HCEC 1CT (cell line): Measurements from ENCODE around the gene SLC25A33.
A peak's percentile ranks its signal among the peaks of the same experiment; 100 is the strongest.
"Not testable (repeated sequence)": the region's sequence is repeated elsewhere in the genome, so short reads cannot be mapped to it uniquely, and the experiment has no call there.

Experiments used
- DNase-seq: peaks from one replicate; pipeline ENCODE4 v3.0.0-alpha.2; 2017

The SLC25A33 gene

GRCh38 chr1:9539829-9540550 is 725 bp downstream of the SLC25A33 start:
- peak; percentile 49 for DNase-seq

DNA sequence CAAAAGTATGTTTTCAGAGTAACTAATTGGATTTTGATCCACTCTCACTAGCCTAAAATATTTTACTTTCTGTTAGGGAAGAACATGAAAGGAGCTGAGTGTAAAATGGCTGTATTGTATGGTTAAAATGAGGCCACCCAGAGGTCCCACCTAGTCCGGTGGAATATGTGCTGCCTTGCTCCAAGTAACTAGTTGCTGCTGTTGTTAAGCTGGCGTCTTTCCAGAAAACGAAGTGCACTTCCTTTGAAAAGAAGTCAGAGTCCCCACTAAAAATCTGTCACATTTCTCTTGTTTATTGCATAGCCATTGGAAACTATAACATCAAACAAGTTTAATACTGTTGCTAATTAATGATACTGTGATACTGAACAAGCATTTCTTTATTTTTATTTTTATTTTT is 3.2 kb downstream of the SLC25A33 start:
- no peak for DNase-seq

- DNase-seq = no peak
Observed at GRCh38 chr1:9544926-9545325, 5.7 kb downstream of the SLC25A33 start.

DNA sequence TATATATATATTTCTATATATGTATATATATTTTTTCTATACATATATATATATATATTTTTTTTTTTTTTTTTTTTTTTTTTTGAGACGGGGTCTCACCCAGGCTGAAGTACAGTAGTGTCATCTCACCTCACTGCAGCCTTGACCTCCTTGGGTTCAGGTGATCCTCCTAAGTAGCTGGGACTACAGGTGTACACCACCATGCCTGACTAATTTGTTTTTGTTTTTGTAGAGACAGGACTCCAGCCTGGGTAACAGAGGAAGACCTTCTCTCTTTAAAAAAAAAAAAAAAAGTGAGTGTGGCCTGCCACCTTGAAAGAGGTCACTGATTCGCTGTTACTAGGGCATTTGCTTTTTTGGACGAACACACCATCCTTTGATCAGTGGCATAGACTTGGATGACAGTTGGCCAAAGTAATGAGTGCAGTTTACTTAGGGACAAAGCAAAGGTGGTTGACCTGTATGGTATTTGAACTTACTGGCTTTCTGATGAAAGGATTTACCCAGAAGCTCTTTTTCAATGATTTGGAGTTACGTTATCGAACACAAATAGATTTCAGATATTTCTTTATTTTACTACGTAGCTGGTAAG is 10.8 kb downstream of the SLC25A33 start:
- DNase-seq = no peak

DNA sequence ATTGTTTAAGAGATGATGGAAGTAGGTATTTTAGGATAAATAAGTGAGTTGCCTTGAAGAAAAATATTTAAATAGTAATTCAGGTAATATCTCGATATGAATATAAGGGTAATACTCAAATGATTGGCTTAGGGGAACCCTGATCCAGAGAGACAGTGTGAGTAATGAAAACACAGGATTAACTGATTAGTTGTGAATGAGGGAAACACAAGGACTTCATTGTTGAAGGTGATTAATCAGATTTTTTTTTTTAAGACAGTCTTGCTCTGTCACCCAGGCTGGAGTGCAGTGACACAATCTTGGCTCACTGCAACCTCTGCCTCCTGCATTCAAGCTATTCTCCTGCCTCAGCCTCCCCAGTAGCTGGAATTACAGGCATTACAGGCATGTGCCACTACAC is 12.7 kb downstream of the SLC25A33 start:
- no peak for DNase-seq

DNA sequence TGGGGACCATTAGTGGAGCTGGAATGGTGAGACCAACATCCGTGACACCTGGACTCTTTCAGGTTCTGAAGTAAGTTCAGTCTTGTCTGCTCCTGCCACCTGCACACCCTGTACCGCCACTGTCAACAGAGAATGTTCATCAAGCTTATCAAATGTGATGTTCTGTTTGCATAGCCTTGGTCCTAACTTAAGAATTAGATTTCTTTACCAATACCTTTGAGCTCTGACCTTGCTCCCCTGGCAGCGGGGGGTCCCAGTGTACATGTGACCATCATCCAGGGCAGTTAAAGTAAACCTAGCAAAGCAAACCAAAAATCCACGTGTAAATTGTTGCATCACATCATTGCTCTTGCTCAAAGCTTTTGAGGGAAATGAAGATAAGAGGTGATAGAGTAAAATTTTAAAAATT is 14.5 kb downstream of the SLC25A33 start:
- DNase-seq = no peak

- DNase-seq = no peak
Observed at GRCh38 chr1:9555942-9556341, 16.7 kb downstream of the SLC25A33 start.

DNA sequence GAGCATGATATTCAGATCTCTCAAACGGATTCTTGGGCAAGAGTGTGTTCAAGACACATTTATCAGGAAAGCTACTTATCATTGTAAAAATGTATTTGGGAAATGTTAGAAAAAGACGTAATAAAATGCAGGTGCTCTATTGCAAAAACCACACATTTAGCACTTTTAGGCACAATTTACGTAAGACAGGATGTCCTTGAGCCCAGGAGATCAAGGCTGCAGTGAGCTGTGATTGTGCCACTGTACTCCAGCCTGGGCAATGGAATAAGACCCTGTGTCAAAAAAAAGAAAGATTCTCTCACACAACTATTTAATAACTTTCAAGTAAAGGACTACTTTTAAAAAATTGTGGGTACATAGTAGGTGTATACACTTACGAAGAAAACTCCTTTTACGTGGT is 18.4 kb downstream of the SLC25A33 start:
- no peak for DNase-seq

- no peak for DNase-seq
Observed at GRCh38 chr1:9558271-9558945, 19.1 kb downstream of the SLC25A33 start.

- no peak for DNase-seq
Observed at GRCh38 chr1:9558946-9559545, 19.8 kb downstream of the SLC25A33 start.

- no peak for DNase-seq
Observed at GRCh38 chr1:9559673-9560072, 20.4 kb downstream of the SLC25A33 start.

DNA sequence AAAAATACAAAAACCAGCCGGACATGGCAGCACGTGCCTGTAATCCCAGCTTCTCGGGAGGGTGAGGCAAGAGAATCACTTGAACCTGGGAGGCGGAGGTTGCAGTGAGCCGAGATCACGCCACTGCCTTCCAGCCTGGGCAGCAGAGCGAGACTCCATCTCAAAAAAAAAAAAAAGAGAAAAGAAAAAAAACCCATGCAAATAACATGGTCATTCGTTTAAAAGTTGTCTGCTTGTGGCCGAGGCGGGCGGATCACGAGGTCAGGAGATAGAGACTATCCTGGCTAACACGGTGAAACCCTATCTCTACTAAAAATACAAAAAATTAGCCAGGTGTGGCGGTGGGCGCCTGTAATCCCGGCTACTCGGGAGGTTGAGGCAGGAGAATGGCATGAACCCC is 20.8 kb downstream of the SLC25A33 start:
- DNase-seq = not testable (repeated sequence)

DNA sequence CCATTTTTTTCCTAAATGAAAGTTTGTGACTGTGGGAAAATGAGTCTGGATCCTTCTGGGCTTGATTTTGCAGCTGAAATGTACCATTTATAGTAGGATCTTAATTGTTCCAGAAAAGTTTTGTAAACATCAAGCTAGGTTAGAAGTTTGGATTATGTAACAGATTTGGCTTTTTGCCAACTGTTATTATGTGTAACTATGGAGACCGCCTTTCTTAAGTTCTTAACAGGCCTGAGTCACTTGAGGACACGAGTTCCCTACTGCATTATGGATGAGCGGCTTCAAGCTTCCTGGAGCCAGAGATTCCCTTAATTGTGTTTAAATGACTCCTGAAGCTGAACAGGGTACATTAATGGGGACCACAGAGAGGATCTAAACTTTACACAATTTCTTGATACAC is 22.2 kb downstream of the SLC25A33 start:
- peak; percentile 82 for DNase-seq

- DNase-seq = no peak
Observed at GRCh38 chr1:9569267-9569666, 30.0 kb downstream of the SLC25A33 start.

DNA sequence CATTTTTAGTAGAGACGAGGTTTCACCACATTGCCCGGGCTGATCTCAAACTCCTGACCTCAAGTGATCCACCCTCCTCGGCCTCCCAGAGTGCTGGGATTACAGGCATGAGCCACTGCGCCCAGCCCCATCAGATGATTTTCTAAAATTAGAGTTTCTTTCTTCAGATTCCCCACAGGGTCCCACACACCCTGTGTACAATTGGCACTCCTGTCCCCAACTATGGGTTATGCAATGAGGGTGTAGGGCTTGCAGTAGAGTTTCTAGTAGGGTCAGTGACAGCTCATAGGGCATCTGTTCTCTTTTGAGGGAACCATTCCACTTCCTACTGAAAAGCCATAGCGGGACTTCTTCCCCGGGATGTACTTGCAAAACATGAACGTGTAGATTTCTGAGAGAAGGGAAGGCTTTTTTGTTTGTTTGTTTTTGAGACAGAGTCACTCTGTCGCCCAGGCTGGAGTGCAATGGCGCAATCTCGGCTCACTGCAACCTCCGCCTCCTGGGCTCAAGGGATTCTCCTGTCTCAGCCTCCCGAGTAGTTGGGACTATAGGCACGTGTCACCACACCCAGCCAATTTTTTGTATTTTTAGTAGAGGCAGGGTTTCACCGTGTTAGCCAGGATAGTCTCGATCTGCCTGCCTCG is 31.7 kb downstream of the SLC25A33 start:
- DNase-seq = not testable (repeated sequence)

DNA sequence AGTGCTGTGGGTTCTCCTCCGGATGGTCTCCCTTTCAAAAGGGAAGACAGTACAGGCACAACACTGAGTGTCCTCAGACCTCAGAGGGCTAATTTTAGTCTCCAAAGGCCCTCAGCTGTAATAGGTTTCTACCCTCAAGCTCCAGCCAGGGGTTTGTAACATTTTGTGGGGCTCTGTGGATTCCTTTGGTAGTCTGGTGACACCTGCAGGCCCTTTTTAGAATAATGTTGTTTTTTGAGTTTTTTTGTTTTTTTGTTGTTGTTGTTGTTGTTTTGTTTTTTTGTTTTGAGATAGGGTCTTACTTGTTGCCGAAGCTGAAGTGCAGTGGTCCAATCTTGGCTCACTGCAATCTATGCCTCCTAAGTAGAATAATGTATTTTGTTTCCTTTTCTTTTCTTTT is 34.5 kb downstream of the SLC25A33 start:
- no peak for DNase-seq

- no peak for DNase-seq
Observed at GRCh38 chr1:9575486-9575885, 36.2 kb downstream of the SLC25A33 start.

GRCh38 chr1:9576903-9577302 is 37.6 kb downstream of the SLC25A33 start:
- no peak for DNase-seq

GRCh38 chr1:9577423-9577822 is 38.2 kb downstream of the SLC25A33 start:
- no peak for DNase-seq

DNA sequence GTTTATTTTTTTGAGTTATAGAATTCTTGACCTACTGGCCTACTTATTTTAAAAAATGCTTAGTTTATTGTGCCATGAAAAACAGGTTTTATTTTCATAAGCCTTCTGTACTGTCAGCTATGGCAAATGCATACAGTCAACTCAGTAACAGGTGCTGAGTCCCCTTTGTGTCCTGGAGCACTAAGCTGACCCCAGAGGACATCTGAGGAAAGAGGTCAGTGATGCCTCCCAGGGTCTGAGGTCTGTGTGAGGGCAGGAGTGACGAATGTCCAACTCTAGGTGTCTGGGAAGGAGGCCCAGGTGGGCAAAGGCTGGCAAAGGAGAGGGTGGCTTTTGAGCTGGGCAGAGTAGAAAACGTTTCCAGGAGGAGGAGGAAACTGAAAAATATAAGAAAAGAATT is 41.7 kb downstream of the SLC25A33 start:
- no peak for DNase-seq

DNA sequence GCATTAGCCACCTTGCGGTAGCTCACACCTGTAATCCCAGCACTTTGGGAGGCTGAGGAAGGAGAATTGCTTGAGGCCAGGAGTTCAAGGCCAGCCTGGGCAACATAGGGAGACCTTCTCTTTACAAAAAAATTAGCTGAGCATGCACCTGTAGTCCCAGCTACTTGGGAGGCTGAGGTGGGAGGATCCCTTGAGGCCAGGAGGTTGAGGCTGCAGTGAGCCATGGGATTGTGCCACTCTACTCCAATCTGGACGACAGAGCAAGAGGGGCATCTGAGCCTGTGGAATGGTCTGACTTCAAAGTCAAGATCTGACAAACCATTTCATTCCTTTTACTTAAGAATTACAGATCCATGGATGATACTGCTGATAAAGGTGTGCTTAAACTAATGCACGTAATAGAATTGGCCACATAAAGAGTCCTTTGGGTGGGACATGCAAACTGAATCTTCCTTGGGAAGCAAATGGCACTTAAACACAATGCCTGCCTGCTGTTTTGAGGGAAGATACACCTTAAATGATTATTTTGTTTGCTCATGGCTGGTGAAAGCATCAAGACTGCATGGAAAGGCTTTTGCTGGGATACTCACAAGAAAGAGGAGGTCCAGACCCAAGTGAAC is 47.0 kb downstream of the SLC25A33 start:
- no peak for DNase-seq

- DNase-seq = peak; percentile 88
Observed at GRCh38 chr1:9588551-9589143, 49.4 kb downstream of the SLC25A33 start, which contains the start of gene TMEM201. TMEM201 (plus strand) TSS chr1:9588911; CDS start chr1:9588931, 20 bp downstream.
